HUES64 (cell line): Measurements from ENCODE around the gene ERC1. TPM values are rescaled to one million over a fixed set of nuclear protein-coding genes. Genes with fewer than 3 reads are reported as not detected.
A peak's percentile ranks its signal among the peaks of the same experiment; 100 is the strongest.

Source experiments
- H3K27ac ChIP-seq: 2 replicates; pipeline ENCODE4 v1.7.0; 2013; ENCODE audit warnings: low read depth, low read length, inconsistent platforms
- H3K27me3 ChIP-seq: 2 replicates; pipeline ENCODE4 v1.6.1; 2013; ENCODE audit warnings: mild to moderate bottlenecking, low read length; ENCODE audit not compliant: insufficient read depth
- H3K36me3 ChIP-seq: 2 replicates; pipeline ENCODE4 v1.6.1; 2013; ENCODE audit warnings: mild to moderate bottlenecking, low read length; ENCODE audit not compliant: insufficient read depth
- H3K4me1 ChIP-seq: 2 replicates; pipeline ENCODE4 v1.6.1; 2013; ENCODE audit warnings: mild to moderate bottlenecking, low read length, moderate library complexity; ENCODE audit not compliant: insufficient read depth
- H3K4me3 ChIP-seq: 2 replicates; pipeline ENCODE4 v1.5.1; 2013; ENCODE audit warnings: mild to moderate bottlenecking, low read length, moderate library complexity
- H3K9ac ChIP-seq: 2 replicates; pipeline ENCODE4 v1.6.1; 2013; ENCODE audit warnings: mild to moderate bottlenecking, low read depth, low read length
- H3K9me3 ChIP-seq: 2 replicates; pipeline ENCODE4 v1.6.1; 2013; ENCODE audit warnings: low read depth, low read length; ENCODE audit not compliant: insufficient read depth
- WGBS: fragments of 150-250, 120-280 bp; methylation state at CpG from one replicate; pipeline ENCODE4 v1.1.7; 2013; ENCODE audit warnings: missing lambda C conversion rate; 5-methylcytosine and 5-hydroxymethylcytosine counted together
- polyA plus RNA-seq, 2 experiments: library from polyadenylated mRNA; stranded (reverse); fragments of 50-300 nt; gene quantifications; one replicate each; pipeline ENCODE4 v1.2.3, GENCODE V29; 2013

The ERC1 gene
- polyA plus RNA-seq (2013, experiment 1 of 2), result 9.9 TPM
- polyA plus RNA-seq (2013, experiment 2 of 2), result 11.3 TPM

GRCh38 chr12:990661-991349, at the start of gene ERC1:
Gene ERC1, plus strand, starts transcription at chr12:991223. Its CDS starts 36,681 bp downstream, at chr12:1027904.
- Histone ChIP-seq H3K4me1 (peaks cover 20% of the 10 kb centered on the region), H3K36me3 (no peaks in the 10 kb centered on the region; the same call in 1 of the 2 replicates), H3K9me3 (no peaks in the 10 kb centered on the region), H3K9ac (peak within 1 kb of the TSS; percentile 90), H3K4me3 (peak within 1 kb of the TSS; percentile 83), H3K27ac (peak within 1 kb of the TSS; percentile 86), H3K27me3 (peaks cover 8% of the 10 kb centered on the region)
- under 1% methylated on average over 85 of the region's 87 CpGs for WGBS

GRCh38 chr12:943051-943450, 48.0 kb upstream of the ERC1 start:
- Histone ChIP-seq H3K27me3 (no peaks in the 10 kb centered on the region), H3K9me3 (no peaks in the 10 kb centered on the region), H3K36me3 (peaks cover 40% of the 10 kb centered on the region), H3K9ac (no peak overlapping the region), H3K4me3 (no peak overlapping the region), H3K27ac (no peak overlapping the region), H3K4me1 (no peaks in the 10 kb centered on the region)
- 98% methylated on average over 6 of the region's 6 CpGs for WGBS

- 93% methylated on average over 7 of the region's 7 CpGs for WGBS
- no peak overlapping the region for H3K9ac ChIP-seq
- H3K36me3 ChIP-seq, result peaks cover 33% of the 10 kb centered on the region
Observed at GRCh38 chr12:944211-944610, 46.8 kb upstream of the ERC1 start.

GRCh38 chr12:946212-946611, 44.8 kb upstream of the ERC1 start:
- Histone ChIP-seq H3K36me3 (peaks cover 19% of the 10 kb centered on the region), H3K27me3 (no peaks in the 10 kb centered on the region), H3K9ac (no peak overlapping the region), H3K27ac (no peak overlapping the region), H3K4me3 (no peak overlapping the region), H3K4me1 (no peaks in the 10 kb centered on the region), H3K9me3 (no peaks in the 10 kb centered on the region)

More at GRCh38 chr12:944211-944610, 46.8 kb upstream of the ERC1 start:
- H3K4me3 ChIP-seq, result no peak overlapping the region
- H3K27ac ChIP-seq, result no peak overlapping the region
- H3K4me1 ChIP-seq, result no peaks in the 10 kb centered on the region
- H3K27me3 ChIP-seq, result no peaks in the 10 kb centered on the region
- no peaks in the 10 kb centered on the region for H3K9me3 ChIP-seq

- H3K4me1 ChIP-seq, result no peaks in the 10 kb centered on the region
- no peaks in the 10 kb centered on the region for H3K9me3 ChIP-seq
- no peak overlapping the region for H3K27ac ChIP-seq
- no peaks in the 10 kb centered on the region for H3K27me3 ChIP-seq
- no peak overlapping the region for H3K4me3 ChIP-seq
- WGBS, result 92% methylated on average over 6 of the region's 6 CpGs
- H3K9ac ChIP-seq, result no peak overlapping the region
- peaks cover 19% of the 10 kb centered on the region for H3K36me3 ChIP-seq
Observed at GRCh38 chr12:946631-947030, 44.4 kb upstream of the ERC1 start.

- H3K9ac ChIP-seq, result peak overlapping the region; percentile 94; the same call in 1 of the 2 replicates
- H3K27ac ChIP-seq, result no peak overlapping the region
- H3K4me3 ChIP-seq, result peak overlapping the region; percentile 84
- peaks cover 7% of the 10 kb centered on the region for H3K36me3 ChIP-seq
- no peaks in the 10 kb centered on the region for H3K4me1 ChIP-seq
- 91% methylated on average over 9 of the region's 9 CpGs for WGBS
- H3K27me3 ChIP-seq, result no peaks in the 10 kb centered on the region
- H3K9me3 ChIP-seq, result no peaks in the 10 kb centered on the region
Observed at GRCh38 chr12:948238-948637, 42.8 kb upstream of the ERC1 start.

GRCh38 chr12:949453-950191, 41.4 kb upstream of the ERC1 start, which contains the start of gene RAD52:
Gene RAD52, minus strand, starts transcription at chr12:949694. Its CDS starts 16,636 bp downstream, at chr12:933058.
- no peaks in the 10 kb centered on the region for H3K27me3 ChIP-seq
- 1% methylated on average over 58 of the region's 58 CpGs for WGBS
- no peaks in the 10 kb centered on the region for H3K4me1 ChIP-seq
- peak within 1 kb of the TSS; percentile 94 for H3K9ac ChIP-seq
- H3K4me3 ChIP-seq, result peak within 1 kb of the TSS; percentile 84
- peak within 1 kb of the TSS; percentile 98 for H3K27ac ChIP-seq
- H3K9me3 ChIP-seq, result no peaks in the 10 kb centered on the region
- H3K36me3 ChIP-seq, result no peaks in the 10 kb centered on the region

GRCh38 chr12:951176-951575, 39.8 kb upstream of the ERC1 start:
- H3K36me3 ChIP-seq, result no peaks in the 10 kb centered on the region
- H3K27me3 ChIP-seq, result no peaks in the 10 kb centered on the region
- H3K27ac ChIP-seq, result no peak overlapping the region
- no peaks in the 10 kb centered on the region for H3K4me1 ChIP-seq
- H3K4me3 ChIP-seq, result no peak overlapping the region
- 80% methylated on average over 1 of the region's 1 CpG for WGBS
- H3K9me3 ChIP-seq, result no peaks in the 10 kb centered on the region
- H3K9ac ChIP-seq, result no peak overlapping the region

GRCh38 chr12:953776-954175, 37.2 kb upstream of the ERC1 start:
- no peak overlapping the region for H3K4me3 ChIP-seq
- WGBS, result 94% methylated on average over 6 of the region's 7 CpGs
- H3K27ac ChIP-seq, result no peak overlapping the region

GRCh38 chr12:954741-955140, 36.3 kb upstream of the ERC1 start:
- H3K27ac ChIP-seq, result no peak overlapping the region
- H3K4me3 ChIP-seq, result no peak overlapping the region
- H3K9ac ChIP-seq, result no peak overlapping the region
- H3K9me3 ChIP-seq, result no peaks in the 10 kb centered on the region
- no peaks in the 10 kb centered on the region for H3K27me3 ChIP-seq
- H3K4me1 ChIP-seq, result no peaks in the 10 kb centered on the region
- H3K36me3 ChIP-seq, result no peaks in the 10 kb centered on the region

More at GRCh38 chr12:953776-954175, 37.2 kb upstream of the ERC1 start:
- no peaks in the 10 kb centered on the region for H3K36me3 ChIP-seq
- no peaks in the 10 kb centered on the region for H3K27me3 ChIP-seq
- H3K4me1 ChIP-seq, result no peaks in the 10 kb centered on the region
- H3K9ac ChIP-seq, result no peak overlapping the region
- no peaks in the 10 kb centered on the region for H3K9me3 ChIP-seq

GRCh38 chr12:955939-956338, 35.1 kb upstream of the ERC1 start:
- Histone ChIP-seq H3K36me3 (no peaks in the 10 kb centered on the region), H3K27ac (no peak overlapping the region), H3K27me3 (no peaks in the 10 kb centered on the region), H3K4me3 (no peak overlapping the region), H3K9ac (no peak overlapping the region), H3K4me1 (no peaks in the 10 kb centered on the region), H3K9me3 (no peaks in the 10 kb centered on the region)
- 95% methylated on average over 6 of the region's 6 CpGs for WGBS
